DOHH2 (cell line): Measurements from ENCODE around the gene RECQL5.
"Not testable (repeated sequence)": the region's sequence is repeated elsewhere in the genome, so short reads cannot be mapped to it uniquely, and the experiment has no call there.

Source experiments
- H3F3A ChIP-seq: fragments of 200-600 bp; sonication (generic), shearing (Covaris generic); 2 replicates; pipeline ENCODE4 v1.6.0; 2016; ENCODE audit warnings: antibody characterized with exemption, mild to moderate bottlenecking; ENCODE audit not compliant: control insufficient read depth, insufficient read depth
- H3K27ac ChIP-seq: fragments of 200-600 bp; sonication (generic); 2 replicates; pipeline ENCODE4 v1.5.1; 2014; ENCODE audit warnings: low read depth, mild to moderate bottlenecking, low read length, moderate library complexity
- H3K27me3 ChIP-seq: fragments of 200-600 bp; sonication (generic); 2 replicates; pipeline ENCODE4 v1.6.1; 2014; ENCODE audit warnings: mild to moderate bottlenecking, low read length, mixed read lengths; ENCODE audit not compliant: control insufficient read depth
- H3K36me3 ChIP-seq: fragments of 200-600 bp; sonication (generic); 2 replicates; pipeline ENCODE4 v1.6.1; 2014; ENCODE audit warnings: mild to moderate bottlenecking, low read length, moderate library complexity, mixed read lengths; ENCODE audit not compliant: control insufficient read depth
- H3K4me1 ChIP-seq: fragments of 200-600 bp; sonication (generic); 2 replicates; pipeline ENCODE4 v1.6.1; 2014; ENCODE audit warnings: mild to moderate bottlenecking, low read length, mixed read lengths; ENCODE audit not compliant: control insufficient read depth
- H3K4me2 ChIP-seq: fragments of 200-600 bp; sonication (generic); 2 replicates; pipeline ENCODE4 v1.6.0; 2014; ENCODE audit warnings: mild to moderate bottlenecking, low read length, moderate library complexity
- H3K4me3 ChIP-seq: fragments of 200-600 bp; sonication (generic); 2 replicates; pipeline ENCODE4 v1.5.1; 2014; ENCODE audit warnings: mild to moderate bottlenecking, low read length, mixed read lengths
- H3K79me2 ChIP-seq: fragments of 200-600 bp; sonication (generic); 2 replicates; pipeline ENCODE4 v1.6.1; 2014; ENCODE audit warnings: mild to moderate bottlenecking, low read length, mixed read lengths; ENCODE audit not compliant: control insufficient read depth
- H3K9me2 ChIP-seq: fragments of 200-600 bp; sonication (generic); replicated peaks from 2 replicates; pipeline ENCODE4 v1.6.1; 2014; ENCODE audit warnings: mild to moderate bottlenecking, low read length, mixed read lengths; ENCODE audit not compliant: control insufficient read depth
- H3K9me3 ChIP-seq: fragments of 200-600 bp; sonication (generic); 2 replicates; pipeline ENCODE4 v1.6.1; 2014; ENCODE audit warnings: antibody characterized with exemption, low read length, mixed read lengths; ENCODE audit not compliant: control insufficient read depth, insufficient read depth
- H4K20me1 ChIP-seq: fragments of 200-600 bp; sonication (generic); 2 replicates; pipeline ENCODE4 v1.6.0; 2014; ENCODE audit warnings: low read depth, mild to moderate bottlenecking, antibody characterized with exemption, low read length, moderate library complexity; ENCODE audit not compliant: control insufficient read depth, insufficient read depth
- CTCF ChIP-seq: fragments of 200-600 bp; sonication (generic); IDR thresholded peaks from one replicate; pipeline ENCODE4 v1.5.1; 2014; ENCODE audit warnings: antibody characterized with exemption, mild to moderate bottlenecking, low read depth, low read length; ENCODE audit not compliant: poor library complexity, severe bottlenecking
- EZH2phosphoT487 ChIP-seq: fragments of 200-600 bp; sonication (generic); IDR thresholded peaks from 2 replicates; pipeline ENCODE4 v1.6.1; 2017; ENCODE audit warnings: borderline replicate concordance, mild to moderate bottlenecking, antibody characterized with exemption, low read length, moderate library complexity, mixed read lengths

RECQL5 gene

GRCh38 chr17:75584849-75585175 lies 82.1 kb downstream of the RECQL5 start:
- Histone ChIP-seq H3K27me3 (peaks cover 40% of the 10 kb centered on the region), H3F3A (no peaks in the 10 kb centered on the region), H3K4me3 (no peak overlapping the region), H3K4me1 (peaks cover 28% of the 10 kb centered on the region), H3K9me2 (no peaks in the 10 kb centered on the region), H3K4me2 (peak overlapping the region; percentile 16; the same call in 1 of the 2 replicates), H3K9me3 (no peaks in the 10 kb centered on the region), H3K36me3 (no peaks in the 10 kb centered on the region), H3K27ac (no peak overlapping the region), H4K20me1 (no peaks in the 10 kb centered on the region), H3K79me2 (no peaks in the 10 kb centered on the region)
- TF ChIP-seq EZH2phosphoT487 (no peak), CTCF (no peak)

GRCh38 chr17:75583197-75583596 lies 83.8 kb downstream of the RECQL5 start:
- H3K9me3 ChIP-seq, H3K4me2 ChIP-seq, H3K27ac ChIP-seq, H3F3A ChIP-seq, H3K36me3 ChIP-seq, H4K20me1 ChIP-seq, H3K79me2 ChIP-seq, H3K9me2 ChIP-seq, H3K4me3 ChIP-seq: not testable (repeated sequence)
- Histone ChIP-seq H3K27me3 (peaks cover 34% of the 10 kb centered on the region), H3K4me1 (peaks cover 16% of the 10 kb centered on the region)

- not testable (repeated sequence) for H3K27ac ChIP-seq, H3K9me2 ChIP-seq, H3K79me2 ChIP-seq, H3F3A ChIP-seq, H3K4me2 ChIP-seq, H4K20me1 ChIP-seq, H3K9me3 ChIP-seq, H3K4me3 ChIP-seq, H3K36me3 ChIP-seq
- H3K27me3 ChIP-seq: peaks cover 16% of the 10 kb centered on the region
- H3K4me1 ChIP-seq: peaks cover 12% of the 10 kb centered on the region
Observed at GRCh38 chr17:75581121-75581725, 85.7 kb downstream of the RECQL5 start.
